Measurements from ENCODE around the gene KANK4.

- TF ChIP-seq, protein P1, sequence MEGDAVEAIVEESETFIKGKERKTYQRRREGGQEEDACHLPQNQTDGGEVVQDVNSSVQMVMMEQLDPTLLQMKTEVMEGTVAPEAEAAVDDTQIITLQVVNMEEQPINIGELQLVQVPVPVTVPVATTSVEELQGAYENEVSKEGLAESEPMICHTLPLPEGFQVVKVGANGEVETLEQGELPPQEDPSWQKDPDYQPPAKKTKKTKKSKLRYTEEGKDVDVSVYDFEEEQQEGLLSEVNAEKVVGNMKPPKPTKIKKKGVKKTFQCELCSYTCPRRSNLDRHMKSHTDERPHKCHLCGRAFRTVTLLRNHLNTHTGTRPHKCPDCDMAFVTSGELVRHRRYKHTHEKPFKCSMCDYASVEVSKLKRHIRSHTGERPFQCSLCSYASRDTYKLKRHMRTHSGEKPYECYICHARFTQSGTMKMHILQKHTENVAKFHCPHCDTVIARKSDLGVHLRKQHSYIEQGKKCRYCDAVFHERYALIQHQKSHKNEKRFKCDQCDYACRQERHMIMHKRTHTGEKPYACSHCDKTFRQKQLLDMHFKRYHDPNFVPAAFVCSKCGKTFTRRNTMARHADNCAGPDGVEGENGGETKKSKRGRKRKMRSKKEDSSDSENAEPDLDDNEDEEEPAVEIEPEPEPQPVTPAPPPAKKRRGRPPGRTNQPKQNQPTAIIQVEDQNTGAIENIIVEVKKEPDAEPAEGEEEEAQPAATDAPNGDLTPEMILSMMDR (IDR thresholded peaks at IDR 0.05; ENCODE audit: control extremely low read depth in 1 of 3, insufficient read depth in 1 of 3, low read depth in 1 of 3, low read length in 3 of 3) = no peak
- no peak for TF ChIP-seq EP300 (IDR thresholded peaks at IDR 0.05; ENCODE audit: borderline replicate concordance in 1 of 2, low read depth in 2 of 2, low read length in 2 of 2)
- no peak for TF ChIP-seq POLR2A (IDR thresholded peaks at IDR 0.05; ENCODE audit: control extremely low read depth in 1 of 2, low read depth in 2 of 2, low read length in 2 of 2)
- no peak for TF ChIP-seq TEAD4 (IDR thresholded peaks at IDR 0.05; ENCODE audit: low read depth, low read length)
- TF ChIP-seq SIX5 (IDR thresholded peaks at IDR 0.05; ENCODE audit: low read depth, low read length) = no peak
- no peak for TF ChIP-seq MAX (IDR thresholded peaks at IDR 0.05)
- no peak for TF ChIP-seq POU5F1 (IDR thresholded peaks at IDR 0.05; ENCODE audit: low read depth, low read length)
- no peak for TF ChIP-seq JUND (IDR thresholded peaks at IDR 0.05; ENCODE audit: low read length)
- TF ChIP-seq POLR2AphosphoS5 (IDR thresholded peaks at IDR 0.05; ENCODE audit: low read depth, low read length) = no peak
- TF ChIP-seq CHD1 (IDR thresholded peaks at IDR 0.05; ENCODE audit: low read depth, low read length) = no peak
- no peak for TF ChIP-seq GABPA (IDR thresholded peaks at IDR 0.05; ENCODE audit: borderline replicate concordance, insufficient read depth, low read length)
Observed at GRCh38 chr1:62343911-62344310, 24.7 kb upstream of the KANK4 start.

All from H1 (cell line).